ENCODE measurements around the gene ANO7. TPM values are rescaled to one million over a fixed set of nuclear protein-coding genes. Genes with fewer than 3 reads are reported as not detected.

The ANO7 gene
- total RNA-seq, 1 experiment from 2014 or later: 6.9 TPM

GRCh38 chr2:241239552-241240202, 51.2 kb downstream of the ANO7 start:
- ChIA-PET CTCF (no interaction called here), POLR2A (no interaction called here)
- H3K36me3 ChIP-seq (ENCODE audit: control insufficient read depth, insufficient read depth, low read length): peaks cover 51% of the 10 kb centered on the region
- H3K27ac ChIP-seq (ENCODE audit: low read length): no peak overlapping the region
- no peak for DNase-seq (ENCODE audit: low read depth, low spot score)
- no peak for ATAC-seq
- no TSS peak for BruUV-seq (replicated peaks)
- no peaks in the 10 kb centered on the region for H3K4me1 ChIP-seq (ENCODE audit: control insufficient read depth, insufficient read depth, low read length)
- in situ Hi-C loops (cut with HindIII; ENCODE audit: low pct_unique_long_range_greater_than_20kb, low sequenced_read_pairs) (no loop called here), intact Hi-C loops (cut with micrococcal nuclease; ENCODE audit: unreplicated experiment) (no loop called here)
- H3K27me3 ChIP-seq (ENCODE audit: control insufficient read depth, insufficient read depth, low read length): no peaks in the 10 kb centered on the region
- H3K9me3 ChIP-seq (ENCODE audit: control insufficient read depth, insufficient read depth, low read depth, low read length): no peaks in the 10 kb centered on the region
- no peak overlapping the region for H3K4me3 ChIP-seq (ENCODE audit: low read depth in 2 of 2, low read length in 2 of 2)
- TF ChIP-seq POLR2AphosphoS5 (IDR thresholded peaks at IDR 0.05; ENCODE audit: low read depth, low read length) (no peak), TCF7L2 (IDR thresholded peaks at IDR 0.05; ENCODE audit: low read depth, low read length) (no peak), REST (IDR thresholded peaks at IDR 0.05; ENCODE audit: insufficient read depth in 1 of 2, low read depth in 2 of 2, low read length in 1 of 2) (no peak), SIN3A (IDR thresholded peaks at IDR 0.05; ENCODE audit: borderline replicate concordance, insufficient read depth, low read depth, low read length) (no peak), CTCF (IDR thresholded peaks at IDR 0.05) (no peak)

GRCh38 chr2:241240320-241241004, 52.0 kb downstream of the ANO7 start:
- no peaks in the 10 kb centered on the region for H3K4me1 ChIP-seq (ENCODE audit: control insufficient read depth, insufficient read depth, low read length)
- intact Hi-C loops (cut with micrococcal nuclease; ENCODE audit: unreplicated experiment) (no loop called here), in situ Hi-C loops (cut with HindIII; ENCODE audit: low pct_unique_long_range_greater_than_20kb, low sequenced_read_pairs) (no loop called here)
- TF ChIP-seq REST (IDR thresholded peaks at IDR 0.05; ENCODE audit: insufficient read depth in 1 of 2, low read depth in 2 of 2, low read length in 1 of 2): no peak
- TF ChIP-seq POLR2AphosphoS5 (IDR thresholded peaks at IDR 0.05; ENCODE audit: low read depth, low read length): no peak
- no peak for TF ChIP-seq SIN3A (IDR thresholded peaks at IDR 0.05; ENCODE audit: borderline replicate concordance, insufficient read depth, low read depth, low read length)
- no peak for TF ChIP-seq TCF7L2 (IDR thresholded peaks at IDR 0.05; ENCODE audit: low read depth, low read length)
- TF ChIP-seq CTCF (IDR thresholded peaks at IDR 0.05): no peak
- BruUV-seq (replicated peaks): no TSS peak
- ChIA-PET CTCF (no interaction called here), POLR2A (no interaction called here)
- no peak overlapping the region for H3K4me3 ChIP-seq (ENCODE audit: low read depth in 2 of 2, low read length in 2 of 2)
- H3K27me3 ChIP-seq (ENCODE audit: control insufficient read depth, insufficient read depth, low read length): no peaks in the 10 kb centered on the region
- no peak overlapping the region for H3K27ac ChIP-seq (ENCODE audit: low read length)
- ATAC-seq (no peak), DNase-seq (ENCODE audit: low read depth, low spot score) (no peak)
- H3K36me3 ChIP-seq (ENCODE audit: control insufficient read depth, insufficient read depth, low read length): peaks cover 46% of the 10 kb centered on the region
- H3K9me3 ChIP-seq (ENCODE audit: control insufficient read depth, insufficient read depth, low read depth, low read length): no peaks in the 10 kb centered on the region
